RWPE2 (cell line): ENCODE results near the gene TFEB.

Experiments used
- ATAC-seq: fragments of 200-7000 bp; cut with Tn5 transposase; 3 replicates; pipeline ENCODE4 v1.9.1; 2021; ENCODE audit warnings: low read depth
- DNase-seq: peaks from one replicate; pipeline ENCODE4 v3.0.0-alpha.2; 2020; ENCODE audit warnings: low spot score
- H3K27ac ChIP-seq: fragments of 450-650 bp; 2 replicates; pipeline ENCODE4 v1.5.1; 2017; ENCODE audit warnings: mild to moderate bottlenecking; ENCODE audit not compliant: poor library complexity, severe bottlenecking
- H3K27me3 ChIP-seq: fragments of 250-450 bp; sonication (Bioruptor Pico); 2 replicates; pipeline ENCODE4 v1.5.1; 2021; ENCODE audit warnings: mild to moderate bottlenecking, moderate library complexity; ENCODE audit not compliant: insufficient read depth, poor library complexity, severe bottlenecking
- H3K36me3 ChIP-seq: fragments of 250-450 bp; sonication (Bioruptor Pico); 2 replicates; pipeline ENCODE4 v1.5.1; 2020; ENCODE audit warnings: low read depth, mild to moderate bottlenecking, moderate library complexity
- H3K4me1 ChIP-seq: fragments of 250-450 bp; sonication (Bioruptor Pico); 2 replicates; pipeline ENCODE4 v1.5.1; 2021; ENCODE audit warnings: mild to moderate bottlenecking, moderate library complexity; ENCODE audit not compliant: insufficient read depth, poor library complexity, severe bottlenecking
- H3K4me3 ChIP-seq: fragments of 250-450 bp; sonication (Bioruptor Pico); 2 replicates; pipeline ENCODE4 v1.5.1; 2021; ENCODE audit warnings: mild to moderate bottlenecking, moderate library complexity; ENCODE audit not compliant: severe bottlenecking
- H3K9me3 ChIP-seq: fragments of 250-450 bp; sonication (Bioruptor Pico); 2 replicates; pipeline ENCODE4 v1.5.1; 2021; ENCODE audit warnings: mild to moderate bottlenecking, moderate library complexity; ENCODE audit not compliant: severe bottlenecking
- TF ChIP-seq, protein P1 (sequence below): fragments of 450-650 bp; IDR thresholded peaks from one replicate; pipeline ENCODE4 v1.5.1; 2017; ENCODE audit warnings: mild to moderate bottlenecking, moderate library complexity; ENCODE audit not compliant: poor library complexity, severe bottlenecking

TFEB gene

DNA sequence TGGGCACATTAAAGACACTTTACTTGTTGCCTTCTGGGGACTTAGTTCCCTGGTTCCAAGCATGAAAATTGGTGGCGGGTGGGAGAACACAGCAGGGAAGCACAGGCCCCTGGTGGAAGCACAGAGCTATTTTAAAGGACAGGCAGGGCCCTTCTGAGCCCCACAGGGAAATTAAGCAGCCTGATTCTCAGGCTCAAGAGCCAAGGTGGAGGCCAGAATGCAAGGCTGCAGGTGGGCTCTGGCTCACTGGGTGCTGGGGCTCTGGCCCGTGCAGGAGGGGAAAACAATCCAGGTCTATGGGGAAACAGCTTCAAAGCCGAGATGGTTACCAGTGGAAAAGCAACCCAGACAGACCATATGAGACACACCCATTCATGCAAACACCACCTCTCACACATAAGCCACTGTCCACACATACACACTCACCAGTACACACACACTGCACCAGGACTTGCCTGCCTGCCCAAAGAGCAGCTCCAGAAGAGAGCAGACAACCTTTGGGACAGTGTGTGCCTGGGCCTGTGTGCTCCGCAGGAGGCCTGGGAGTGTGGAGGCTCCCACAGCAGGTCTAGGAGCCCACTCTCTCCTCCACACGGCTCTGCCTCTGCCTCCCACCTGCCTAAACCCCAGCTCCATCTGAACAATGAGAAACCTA lies 30.6 kb downstream of the TFEB start:
- Histone ChIP-seq H3K27ac (no peak overlapping the region), H3K9me3 (no peaks in the 10 kb centered on the region), H3K36me3 (no peaks in the 10 kb centered on the region), H3K27me3 (no peaks in the 10 kb centered on the region), H3K4me1 (peaks cover 5% of the 10 kb centered on the region), H3K4me3 (no peak overlapping the region)
- TF ChIP-seq, protein P1, sequence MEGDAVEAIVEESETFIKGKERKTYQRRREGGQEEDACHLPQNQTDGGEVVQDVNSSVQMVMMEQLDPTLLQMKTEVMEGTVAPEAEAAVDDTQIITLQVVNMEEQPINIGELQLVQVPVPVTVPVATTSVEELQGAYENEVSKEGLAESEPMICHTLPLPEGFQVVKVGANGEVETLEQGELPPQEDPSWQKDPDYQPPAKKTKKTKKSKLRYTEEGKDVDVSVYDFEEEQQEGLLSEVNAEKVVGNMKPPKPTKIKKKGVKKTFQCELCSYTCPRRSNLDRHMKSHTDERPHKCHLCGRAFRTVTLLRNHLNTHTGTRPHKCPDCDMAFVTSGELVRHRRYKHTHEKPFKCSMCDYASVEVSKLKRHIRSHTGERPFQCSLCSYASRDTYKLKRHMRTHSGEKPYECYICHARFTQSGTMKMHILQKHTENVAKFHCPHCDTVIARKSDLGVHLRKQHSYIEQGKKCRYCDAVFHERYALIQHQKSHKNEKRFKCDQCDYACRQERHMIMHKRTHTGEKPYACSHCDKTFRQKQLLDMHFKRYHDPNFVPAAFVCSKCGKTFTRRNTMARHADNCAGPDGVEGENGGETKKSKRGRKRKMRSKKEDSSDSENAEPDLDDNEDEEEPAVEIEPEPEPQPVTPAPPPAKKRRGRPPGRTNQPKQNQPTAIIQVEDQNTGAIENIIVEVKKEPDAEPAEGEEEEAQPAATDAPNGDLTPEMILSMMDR: no peak
- ATAC-seq: no peak
- no peak for DNase-seq

DNA sequence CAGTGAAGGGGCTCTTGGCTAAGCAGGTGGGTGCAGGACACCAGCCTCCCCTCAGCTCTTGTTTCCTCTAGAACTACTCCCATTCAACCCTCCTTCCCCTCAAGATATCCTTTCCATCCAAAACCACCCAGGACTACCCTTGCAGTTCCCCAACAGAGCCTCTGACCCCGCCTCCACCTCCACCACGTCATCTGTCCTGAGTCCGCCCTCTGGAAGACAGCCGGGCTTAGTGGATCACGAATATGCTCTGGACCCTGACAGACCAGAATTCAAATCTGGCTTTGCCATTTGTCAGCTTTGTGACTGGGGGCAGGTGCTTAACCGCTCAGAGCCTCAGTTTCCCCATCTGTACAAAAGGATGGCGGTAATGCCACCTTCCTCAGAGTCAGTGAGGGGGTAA lies 31.4 kb downstream of the TFEB start:
- ATAC-seq: no peak
- TF ChIP-seq, protein P1: no peak
- no peaks in the 10 kb centered on the region for H3K27me3 ChIP-seq
- H3K36me3 ChIP-seq: no peaks in the 10 kb centered on the region
- peaks cover 5% of the 10 kb centered on the region for H3K4me1 ChIP-seq
- H3K9me3 ChIP-seq: no peaks in the 10 kb centered on the region
- DNase-seq: no peak
- H3K27ac ChIP-seq: no peak overlapping the region
- no peak overlapping the region for H3K4me3 ChIP-seq

DNA sequence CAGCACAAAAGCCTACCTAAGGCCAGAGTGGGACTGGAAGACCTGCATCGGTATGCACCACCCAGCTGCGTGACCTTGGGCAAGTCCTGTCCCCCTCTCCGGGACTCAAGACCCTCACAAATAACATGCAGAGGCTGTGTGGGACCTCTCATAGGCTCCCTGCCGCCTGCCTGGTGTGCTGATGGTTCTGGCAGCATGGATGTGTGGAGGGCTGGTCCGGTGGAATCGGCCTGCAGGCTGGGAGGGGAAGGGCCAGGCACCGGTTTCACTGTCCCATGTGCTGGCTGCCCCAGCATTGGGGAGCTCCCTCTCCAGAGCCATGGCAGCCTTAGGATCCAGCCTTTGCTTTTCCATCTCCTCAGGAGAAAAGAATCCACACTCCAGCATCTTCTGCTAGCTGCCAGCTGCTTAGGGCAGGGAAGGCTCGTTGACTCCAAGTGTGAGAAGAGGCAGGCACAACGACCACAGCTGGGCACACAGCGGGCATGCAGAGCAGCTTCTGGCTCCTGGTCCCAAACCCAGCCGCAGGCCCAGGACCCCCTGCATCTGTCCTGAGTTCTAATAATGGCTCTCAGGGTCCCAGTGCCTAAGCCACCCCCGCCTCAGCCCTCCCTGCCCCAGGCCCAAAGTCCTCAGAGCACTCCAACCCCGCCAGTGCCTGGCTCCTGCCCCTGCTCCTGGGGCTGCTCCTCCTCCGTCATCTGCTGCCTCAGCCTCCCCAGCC lies 32.5 kb downstream of the TFEB start:
- no peaks in the 10 kb centered on the region for H3K27me3 ChIP-seq
- H3K36me3 ChIP-seq: no peaks in the 10 kb centered on the region
- H3K9me3 ChIP-seq: no peaks in the 10 kb centered on the region
- peaks cover 7% of the 10 kb centered on the region for H3K4me1 ChIP-seq
- ATAC-seq: no peak
- DNase-seq: no peak
- H3K27ac ChIP-seq: no peak overlapping the region
- TF ChIP-seq, protein P1: no peak
- H3K4me3 ChIP-seq: no peak overlapping the region

DNA sequence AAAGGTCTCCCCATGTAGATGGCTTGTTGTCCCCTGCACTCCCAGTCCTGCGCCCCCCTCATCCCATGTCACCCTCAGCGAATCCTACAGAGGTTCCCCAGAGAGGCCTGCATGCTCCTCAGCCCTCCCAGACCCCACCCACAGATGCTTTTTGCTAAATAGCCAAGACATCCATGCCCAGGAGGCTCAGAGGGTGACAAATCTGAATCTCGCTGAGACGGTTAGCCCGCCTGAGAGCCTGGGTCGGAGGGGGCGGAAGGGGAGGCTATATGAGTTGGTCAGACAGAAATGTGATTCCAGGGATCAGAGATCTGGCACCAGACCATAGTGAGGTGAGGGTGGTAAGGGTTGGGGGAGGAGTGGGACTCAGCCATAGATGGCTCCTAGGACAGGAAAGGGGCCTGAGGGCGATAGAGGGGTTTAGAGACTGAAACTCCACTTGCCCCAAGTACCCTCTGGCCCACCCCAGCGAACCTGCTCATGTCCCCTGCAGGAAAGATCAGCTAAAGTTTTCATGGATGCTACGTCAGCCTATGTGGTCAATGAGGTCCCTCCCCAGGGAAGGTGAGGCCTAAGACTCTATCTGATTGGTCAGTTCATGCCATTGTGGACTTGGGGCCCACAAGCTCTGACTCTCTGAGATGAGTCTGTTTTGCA lies 33.2 kb downstream of the TFEB start:
- Histone ChIP-seq H3K27ac (no peak overlapping the region), H3K9me3 (no peaks in the 10 kb centered on the region), H3K4me3 (no peak overlapping the region), H3K36me3 (no peaks in the 10 kb centered on the region), H3K27me3 (no peaks in the 10 kb centered on the region), H3K4me1 (peaks cover 10% of the 10 kb centered on the region)
- TF ChIP-seq, protein P1: no peak
- ATAC-seq: no peak
- DNase-seq: no peak
